Measurements from ENCODE around the gene SEPHS1.

- TF ChIP-seq CTCF (IDR thresholded peaks at IDR 0.05), result no peak
- TF ChIP-seq FOXJ3 (CRISPR knock-in tag; IDR thresholded peaks at IDR 0.05; ENCODE audit: borderline replicate concordance), result no peak
- no peak for TF ChIP-seq E2F4 (CRISPR knock-in tag; IDR thresholded peaks at IDR 0.05; ENCODE audit: borderline replicate concordance, low read depth)
- no peak for TF ChIP-seq MAX (CRISPR knock-in tag; IDR thresholded peaks at IDR 0.05)
- no peak for TF ChIP-seq GABPB1 (CRISPR knock-in tag; IDR thresholded peaks at IDR 0.05)
- no peak for TF ChIP-seq ESRRA (CRISPR knock-in tag; IDR thresholded peaks at IDR 0.05; ENCODE audit: borderline replicate concordance)
- no peak for TF ChIP-seq AFF4 (CRISPR knock-in tag; IDR thresholded peaks at IDR 0.05; ENCODE audit: borderline replicate concordance)
- no peak for TF ChIP-seq ATF6 (CRISPR knock-in tag; IDR thresholded peaks at IDR 0.05)
- no peak for TF ChIP-seq ZNF121 (CRISPR knock-in tag; IDR thresholded peaks at IDR 0.05)
- TF ChIP-seq MYBL2 (CRISPR knock-in tag; IDR thresholded peaks at IDR 0.05), result no peak
- no peak for TF ChIP-seq ZNF138 (CRISPR knock-in tag; conservative IDR thresholded peaks at IDR 0.05)
- TF ChIP-seq JUN (CRISPR knock-in tag; IDR thresholded peaks at IDR 0.05), result no peak
- TF ChIP-seq ZBTB43 (CRISPR knock-in tag; IDR thresholded peaks at IDR 0.05), result no peak
Measured at GRCh38 chr10:13376746-13377145, 28.7 kb upstream of the SEPHS1 start.
